Right lobe of liver (tissue), 4 donors: ENCODE results near the gene SPATA3.

Experiments
- CTCF ChIP-seq, 4 donors: fragments of 200-600 bp in 3 of 4; fragments of 450-650 bp in 1 of 4; IDR thresholded peaks; one replicate each; pipeline versions ENCODE4 v1.5.1 to v1.8.0; 2016 to 2022; ENCODE audit warnings: antibody characterized with exemption in 4 of 4, mild to moderate bottlenecking in 2 of 4
- POLR2A ChIP-seq: fragments of 450-650 bp; IDR thresholded peaks from one replicate; pipeline ENCODE4 v1.6.1; 2017; ENCODE audit warnings: antibody characterized with exemption, mild to moderate bottlenecking
- donor health status: DM: no; HTN: no; CAD: no.
- donor health status: DM: no; HTN: no; CAD: no.
- donor health status: DM: no; HTN: yes; CAD: no.

- TF ChIP-seq CTCF (IDR thresholded peaks at IDR 0.05) (no peak), POLR2A (no peak)
Measured at GRCh38 chr2:230990899-230991150, 5.1 kb upstream of the SPATA3 start.
